HepG2 (cell line): ENCODE measurements around the gene SNX15. TPM values are rescaled to one million over a fixed set of nuclear protein-coding genes. Genes with fewer than 3 reads are reported as not detected.
A peak's percentile ranks its signal among the peaks of the same experiment; 100 is the strongest.

Source experiments
- ARNTL ChIP-seq: sonication (generic); formaldehyde crosslinking; IDR thresholded peaks from 2 replicates; pipeline ENCODE4 v1.4.0; 2020; ENCODE audit warnings: mild to moderate bottlenecking, missing genetic modification reagents
- HIVEP1 ChIP-seq: sonication (generic); formaldehyde crosslinking; IDR thresholded peaks from 2 replicates; pipeline ENCODE4 v1.4.0; 2020; ENCODE audit warnings: mild to moderate bottlenecking, missing genetic modification reagents
- ZNF646 ChIP-seq: sonication (generic); formaldehyde crosslinking; IDR thresholded peaks from 2 replicates; pipeline ENCODE4 v1.9.0; 2021; ENCODE audit warnings: mild to moderate bottlenecking, missing genetic modification reagents
- polyA plus RNA-seq, 8 experiments: library from polyadenylated mRNA; depleted of rRNA in 3 of 8; stranded (reverse) in 7 of 8; unstranded in 1 of 8; fragments of >200 nt; fragmentation: Illumina TruSeq in 4 of 8; extraction: Trizol in 4 of 8; gene quantifications; 2 replicates each; pipeline versions ENCODE4 v1.2.1 to v1.2.3, GENCODE V29; 2011 to 2016; ENCODE audit warnings: low read depth in 4 of 8, missing spikeins in 1 of 8, mixed read lengths in 1 of 8; ENCODE audit not compliant: insufficient read depth in 1 of 8
- total RNA-seq, 5 experiments: library from RNA; depleted of rRNA; stranded (reverse); fragments of >200 nt; fragmentation: Illumina TruSeq; extraction: Trizol; gene quantifications; 2 replicates each; pipeline ENCODE4 v1.2.3, GENCODE V29; 2016; ENCODE audit warnings: low read depth in 1 of 5

SNX15 gene
- total and polyA plus RNA-seq, 2 of the 13 experiments (the other 11 are each of a cell fraction or from before 2014, with no cell fraction given): 19.1 to 22.6 TPM

- TF ChIP-seq ZNF646 (no peak), ARNTL (no peak), HIVEP1 (CRISPR knock-in tag) (peak; percentile 46)
- TF ChIP-seq, all 625 proteins: peak for 75
Measured at GRCh38 chr11:65013130-65013887, 13.9 kb upstream of the SNX15 start (continued).
